ENCODE results near the gene CLASRP. TPM values are rescaled to one million over a fixed set of nuclear protein-coding genes. Genes with fewer than 3 reads are reported as not detected.
"Not testable (repeated sequence)": the region's sequence is repeated elsewhere in the genome, so short reads cannot be mapped to it uniquely, and the experiment has no call there.

Gene CLASRP
- total RNA-seq, 1 donor from 2014 or later: 50.5 TPM

- ATAC-seq (no peak), DNase-seq (ENCODE audit: low spot score) (no peak)
Measured at GRCh38 chr19:45100201-45100600, 61.4 kb downstream of the CLASRP start.

GRCh38 chr19:45100846-45101252 is 62.0 kb downstream of the CLASRP start:
- DNase-seq (ENCODE audit: low spot score) (no peak), ATAC-seq (no peak)

DNA sequence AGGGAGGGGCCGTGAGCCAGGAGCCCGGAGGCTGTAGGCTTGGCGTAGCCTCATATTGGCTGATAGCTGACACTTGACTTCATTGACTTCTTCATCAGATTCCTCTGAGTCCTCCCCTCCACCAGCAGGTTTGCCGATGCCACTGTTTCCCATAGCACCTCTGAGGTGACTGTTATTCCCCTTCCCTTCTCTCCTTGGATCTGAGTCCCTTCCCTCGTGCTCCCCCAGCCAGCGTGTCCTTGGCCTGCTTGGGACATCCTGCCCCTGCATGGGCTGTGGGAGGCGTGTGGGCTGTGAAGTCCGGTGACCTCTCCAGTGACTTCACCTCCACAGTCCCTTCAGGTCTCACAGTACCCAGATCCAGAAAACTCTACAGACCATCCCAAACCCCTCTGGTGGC is 63.0 kb downstream of the CLASRP start:
- DNase-seq (ENCODE audit: low spot score) (no peak), ATAC-seq (no peak)

GRCh38 chr19:45102481-45102880 is 63.6 kb downstream of the CLASRP start:
- DNase-seq (ENCODE audit: low spot score) (no peak), ATAC-seq (no peak)

DNA sequence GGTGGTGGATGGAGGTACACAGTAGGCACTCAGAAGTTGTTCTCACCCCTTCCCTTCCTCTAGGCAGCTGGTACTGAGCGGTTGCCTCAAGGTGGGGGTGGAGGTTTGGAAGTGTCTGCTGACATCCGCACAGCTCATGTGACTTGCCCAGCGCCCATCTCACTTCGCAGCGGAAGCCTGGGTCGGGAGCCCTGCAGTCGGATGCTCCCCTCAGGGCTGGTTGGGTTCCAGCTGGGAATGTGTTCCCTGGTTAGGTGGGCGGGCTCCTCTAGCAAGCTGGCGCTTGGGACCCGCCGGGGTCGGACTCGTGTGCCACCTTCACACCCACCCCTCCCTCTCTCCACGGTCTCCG is 64.3 kb downstream of the CLASRP start:
- ATAC-seq: peak; percentile 39
- no peak for DNase-seq (ENCODE audit: low spot score)

GRCh38 chr19:45103508-45104319 is 64.9 kb downstream of the CLASRP start:
- ATAC-seq: peak; percentile 19

GRCh38 chr19:45104658-45105349 is 66.0 kb downstream of the CLASRP start:
- no peak for DNase-seq (ENCODE audit: low spot score)
- no peak for ATAC-seq

More at GRCh38 chr19:45103508-45104319, 64.9 kb downstream of the CLASRP start:
- DNase-seq (ENCODE audit: low spot score): no peak

- not testable (repeated sequence) for DNase-seq (ENCODE audit: low spot score); ATAC-seq
Measured at GRCh38 chr19:45106363-45106762, 67.5 kb downstream of the CLASRP start.

DNA sequence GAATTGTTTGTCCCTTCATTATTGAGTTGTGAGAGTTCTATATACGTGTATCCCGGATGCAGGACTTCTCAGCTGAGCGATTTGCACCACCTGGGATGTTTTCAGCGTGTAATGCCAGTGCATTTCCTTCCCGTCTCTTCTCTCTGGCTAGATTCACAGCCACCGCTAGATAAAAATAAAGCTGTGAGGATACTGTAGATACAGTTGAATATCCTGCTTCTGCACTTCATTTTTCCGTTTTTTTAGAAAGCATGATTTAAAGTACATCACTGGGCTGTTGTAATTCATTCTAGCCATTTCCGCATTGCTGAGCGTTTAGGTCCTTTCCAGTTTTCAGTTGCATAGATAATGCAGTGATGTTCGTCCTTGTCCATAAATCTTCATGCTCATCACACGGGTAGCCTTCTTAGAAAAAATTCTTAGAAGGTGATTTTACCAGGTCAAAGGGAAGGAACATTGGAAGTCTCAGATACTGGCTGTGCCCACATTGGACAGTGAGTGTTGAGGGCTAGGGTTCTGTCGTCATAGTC is 68.8 kb downstream of the CLASRP start:
- ATAC-seq (no peak), DNase-seq (ENCODE audit: low spot score) (no peak)

- no peak for DNase-seq (ENCODE audit: low spot score)
- no peak for ATAC-seq
Measured at GRCh38 chr19:45110851-45111266, 72.0 kb downstream of the CLASRP start.

- ATAC-seq (no peak), DNase-seq (ENCODE audit: low spot score) (no peak)
Measured at GRCh38 chr19:45112111-45112827, 73.4 kb downstream of the CLASRP start.

GRCh38 chr19:45113628-45114027 is 74.8 kb downstream of the CLASRP start:
- ATAC-seq (peak; percentile 68), DNase-seq (ENCODE audit: low spot score) (no peak)

GRCh38 chr19:45114116-45114515 is 75.3 kb downstream of the CLASRP start:
- ATAC-seq (no peak), DNase-seq (ENCODE audit: low spot score) (no peak)

GRCh38 chr19:45115809-45116615 is 77.2 kb downstream of the CLASRP start:
- no peak for DNase-seq (ENCODE audit: low spot score)
- no peak for ATAC-seq

DNA sequence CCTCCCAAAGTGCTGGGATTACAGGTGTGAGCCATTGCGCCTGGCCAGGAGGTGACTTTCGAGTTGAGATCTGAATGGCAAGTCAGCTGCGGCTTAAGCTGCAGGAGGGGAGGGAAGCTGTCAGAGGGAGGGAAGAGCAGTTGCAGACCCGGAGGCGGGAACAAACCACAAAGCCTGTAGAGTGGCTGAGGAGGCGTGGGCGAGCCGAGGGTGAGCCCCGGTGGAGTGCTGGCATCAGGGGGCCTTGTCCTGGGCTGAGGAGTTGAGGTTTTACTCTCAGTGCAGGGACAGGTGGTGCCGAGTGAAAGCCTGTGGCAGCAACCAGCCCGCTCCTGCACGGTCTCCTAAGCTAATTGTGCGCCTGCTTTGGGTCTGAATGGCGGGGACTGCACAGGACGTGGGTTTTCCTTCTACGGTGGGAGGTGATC is 78.3 kb downstream of the CLASRP start:
- ATAC-seq (no peak), DNase-seq (ENCODE audit: low spot score) (no peak)

DNA sequence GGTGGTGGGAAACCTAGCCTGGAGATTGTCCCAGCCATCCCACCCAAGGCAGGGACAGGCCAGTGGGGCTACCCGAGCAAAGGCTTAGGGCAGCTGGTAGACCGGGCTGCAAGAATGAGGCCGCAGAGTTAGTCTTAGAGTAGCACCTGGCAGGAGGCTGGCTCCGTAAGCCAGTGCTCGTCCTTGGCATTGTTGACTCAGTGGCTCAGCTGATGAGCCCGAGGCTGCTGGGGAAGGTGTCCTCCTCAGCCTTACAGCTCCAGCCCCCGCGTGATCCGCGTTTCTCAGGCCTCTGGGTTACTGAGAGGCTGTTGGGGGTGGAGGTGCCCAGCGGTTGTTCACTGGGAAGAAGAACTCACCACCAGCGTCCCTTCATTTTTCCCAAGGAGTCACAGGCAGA is 78.8 kb downstream of the CLASRP start:
- DNase-seq (ENCODE audit: low spot score) (no peak), ATAC-seq (no peak)

GRCh38 chr19:45118106-45118505 is 79.3 kb downstream of the CLASRP start:
- DNase-seq (ENCODE audit: low spot score) (no peak), ATAC-seq (no peak)

DNA sequence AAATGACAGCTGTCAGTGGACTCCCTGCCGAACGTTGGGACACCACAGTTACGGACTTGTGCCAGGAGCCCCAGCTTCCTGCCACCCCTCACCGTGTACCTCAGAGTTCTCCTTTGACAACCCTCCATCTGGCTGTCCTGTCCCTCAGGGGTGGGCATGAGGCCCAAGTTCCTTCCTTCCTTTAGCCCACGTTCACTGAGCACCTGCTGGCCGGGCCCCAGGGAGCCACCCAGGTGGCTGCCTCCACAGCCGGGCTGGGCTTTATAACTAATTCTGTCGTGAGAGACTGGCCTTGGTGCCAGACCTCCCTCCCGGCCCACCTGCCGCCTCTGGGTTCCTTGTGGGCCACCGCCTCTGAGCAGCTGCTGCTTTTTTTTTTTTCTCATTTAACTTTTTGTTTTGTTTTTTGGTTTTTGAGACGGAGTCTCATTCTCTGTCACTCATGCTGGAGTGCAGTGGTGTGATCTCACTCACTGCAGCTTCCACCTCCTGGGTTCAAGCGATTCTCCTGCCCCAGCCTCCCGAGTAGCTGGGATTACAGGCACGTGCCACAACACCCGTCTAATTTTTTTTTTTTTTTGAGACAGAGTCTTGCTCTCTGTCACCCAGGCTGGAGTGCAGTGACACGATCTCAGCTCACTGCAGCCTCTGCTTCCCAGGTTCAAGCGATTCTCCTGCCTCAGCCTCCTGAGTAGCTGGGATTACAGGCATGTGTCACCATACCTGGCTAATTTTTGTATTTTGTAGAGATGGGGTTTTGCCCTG is 79.9 kb downstream of the CLASRP start:
- not testable (repeated sequence) for ATAC-seq; DNase-seq (ENCODE audit: low spot score)

GRCh38 chr19:45119582-45119981 is 80.7 kb downstream of the CLASRP start:
- ATAC-seq (no peak), DNase-seq (ENCODE audit: low spot score) (no peak)

Measured in left lobe of liver (tissue), 2 donors.